SK-N-SH treated with all-trans-retinoic acid at 6 μM for 48 hours (cell line): ENCODE results near the gene PDIA4.
"Not testable (repeated sequence)": the region's sequence is repeated elsewhere in the genome, so short reads cannot be mapped to it uniquely, and the experiment has no call there.

Source experiments
- ATAC-seq: fragments of 200-7000 bp; cut with Tn5 transposase; 3 replicates; pipeline ENCODE4 v1.9.1; 2020; ENCODE audit warnings: mild to moderate bottlenecking, moderate library complexity
- ARNTL ChIP-seq: fragments of 450-650 bp; formaldehyde crosslinking; IDR thresholded peaks from 2 replicates; pipeline ENCODE4 v1.5.0; 2020; ENCODE audit warnings: low read depth, mild to moderate bottlenecking, moderate library complexity, borderline replicate concordance
- CREB5 ChIP-seq: fragments of 250-450 bp; sonication (Bioruptor Pico); IDR thresholded peaks from 2 replicates; pipeline ENCODE4 v1.5.1; 2020; ENCODE audit warnings: low read depth, mild to moderate bottlenecking, moderate library complexity
- CSDC2 ChIP-seq: fragments of 250-450 bp; sonication (Bioruptor Pico); IDR thresholded peaks from 2 replicates; pipeline ENCODE4 v1.5.0; 2020; ENCODE audit warnings: mild to moderate bottlenecking, moderate library complexity
- ESRRG ChIP-seq: fragments of 250-450 bp; sonication (Bioruptor Pico); IDR thresholded peaks from 2 replicates; pipeline ENCODE4 v1.6.1; 2021; ENCODE audit warnings: mild to moderate bottlenecking
- GLIS3 ChIP-seq: fragments of 250-450 bp; sonication (Bioruptor Pico); IDR thresholded peaks from 2 replicates; pipeline ENCODE4 v1.5.0; 2020; ENCODE audit warnings: mild to moderate bottlenecking, moderate library complexity
- ISL1 ChIP-seq: fragments of 250-450 bp; sonication (Bioruptor Pico); IDR thresholded peaks from 2 replicates; pipeline ENCODE4 v2.1.2; 2022; ENCODE audit warnings: mild to moderate bottlenecking, moderate library complexity
- PATZ1 ChIP-seq: fragments of 250-450 bp; sonication (Bioruptor Pico); IDR thresholded peaks from 2 replicates; pipeline ENCODE4 v1.8.0; 2020; ENCODE audit warnings: mild to moderate bottlenecking, moderate library complexity, borderline replicate concordance
- POU6F1 ChIP-seq: fragments of 250-450 bp; sonication (Bioruptor Pico); IDR thresholded peaks from 2 replicates; pipeline ENCODE4 v1.8.0; 2021; ENCODE audit warnings: low read depth, mild to moderate bottlenecking, moderate library complexity, borderline replicate concordance
- PPARA ChIP-seq: fragments of 250-450 bp; sonication (Bioruptor Pico); IDR thresholded peaks from 2 replicates; pipeline ENCODE4 v1.5.0; 2020; ENCODE audit warnings: mild to moderate bottlenecking, borderline replicate concordance
- RARB ChIP-seq: fragments of 250-450 bp; sonication (Bioruptor Pico); IDR thresholded peaks from 2 replicates; pipeline ENCODE4 v1.8.0; 2021; ENCODE audit warnings: mild to moderate bottlenecking, moderate library complexity
- TCF4 ChIP-seq: fragments of 250-450 bp; sonication (Bioruptor Pico); IDR thresholded peaks from 2 replicates; pipeline ENCODE4 v1.8.0; 2021; ENCODE audit warnings: mild to moderate bottlenecking, moderate library complexity, borderline replicate concordance
- TOX ChIP-seq: fragments of 250-450 bp; sonication (Bioruptor Pico); IDR thresholded peaks from 2 replicates; pipeline ENCODE4 v1.8.0; 2021; ENCODE audit warnings: mild to moderate bottlenecking, moderate library complexity, borderline replicate concordance
- ZC3H10 ChIP-seq: fragments of 250-450 bp; sonication (Bioruptor Pico); IDR thresholded peaks from 2 replicates; pipeline ENCODE4 v1.5.1; 2021; ENCODE audit warnings: mild to moderate bottlenecking, moderate library complexity
- ZFP3 ChIP-seq: fragments of 250-450 bp; sonication (Bioruptor Pico); IDR thresholded peaks from 2 replicates; pipeline ENCODE4 v1.5.0; 2020; ENCODE audit warnings: mild to moderate bottlenecking, moderate library complexity
- ZNF565 ChIP-seq: fragments of 450-650 bp; formaldehyde crosslinking; conservative IDR thresholded peaks from 2 replicates; pipeline ENCODE4 v1.5.0; 2020; ENCODE audit warnings: low read depth, mild to moderate bottlenecking, moderate library complexity
- ZNF70 ChIP-seq: fragments of 450-650 bp; formaldehyde crosslinking; IDR thresholded peaks from 2 replicates; pipeline ENCODE4 v1.5.0; 2020; ENCODE audit warnings: mild to moderate bottlenecking, moderate library complexity
- ZNF8 ChIP-seq: fragments of 450-650 bp; formaldehyde crosslinking; IDR thresholded peaks from 2 replicates; pipeline ENCODE4 v1.5.0; 2020; ENCODE audit warnings: mild to moderate bottlenecking, moderate library complexity
- TF ChIP-seq, protein P1 (sequence below): fragments of 250-450 bp; sonication (Bioruptor Pico); IDR thresholded peaks from 2 replicates; pipeline ENCODE4 v1.5.1; 2021; ENCODE audit warnings: mild to moderate bottlenecking, moderate library complexity

PDIA4 gene

GRCh38 chr7:149013876-149014275 is 14.4 kb downstream of the PDIA4 start:
- no peak for ATAC-seq
- no peak for TF ChIP-seq CSDC2 (CRISPR knock-in tag)
- no peak for TF ChIP-seq GLIS3

- not testable (repeated sequence) for ATAC-seq
Observed at GRCh38 chr7:149012730-149013129, 15.6 kb downstream of the PDIA4 start.

- TF ChIP-seq ISL1 (no peak), PPARA (CRISPR knock-in tag) (no peak)
- no peak for ATAC-seq
Observed at GRCh38 chr7:149011491-149011890, 16.8 kb downstream of the PDIA4 start.

DNA sequence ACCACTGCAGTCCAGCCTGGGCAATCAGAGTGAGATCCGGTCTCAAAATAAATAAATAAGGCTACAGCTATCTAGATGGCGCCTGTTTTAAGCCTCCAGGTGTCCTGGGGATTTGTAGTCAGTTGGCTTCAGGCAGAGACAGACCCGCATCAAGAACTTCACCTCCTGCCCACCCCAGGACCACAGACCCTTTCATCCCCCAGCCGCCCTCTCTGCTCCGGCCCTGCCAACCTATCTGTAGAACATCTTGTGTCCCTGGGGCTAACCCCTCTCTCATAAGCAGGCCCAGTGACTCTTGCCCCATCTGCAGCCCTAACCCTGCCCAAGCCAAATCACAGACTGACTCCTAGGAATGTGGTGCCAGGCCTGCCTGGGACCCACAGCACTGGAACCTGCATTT is 17.9 kb downstream of the PDIA4 start:
- no peak for ATAC-seq
- TF ChIP-seq CREB5 (no peak), CSDC2 (CRISPR knock-in tag) (no peak), PATZ1 (no peak)

DNA sequence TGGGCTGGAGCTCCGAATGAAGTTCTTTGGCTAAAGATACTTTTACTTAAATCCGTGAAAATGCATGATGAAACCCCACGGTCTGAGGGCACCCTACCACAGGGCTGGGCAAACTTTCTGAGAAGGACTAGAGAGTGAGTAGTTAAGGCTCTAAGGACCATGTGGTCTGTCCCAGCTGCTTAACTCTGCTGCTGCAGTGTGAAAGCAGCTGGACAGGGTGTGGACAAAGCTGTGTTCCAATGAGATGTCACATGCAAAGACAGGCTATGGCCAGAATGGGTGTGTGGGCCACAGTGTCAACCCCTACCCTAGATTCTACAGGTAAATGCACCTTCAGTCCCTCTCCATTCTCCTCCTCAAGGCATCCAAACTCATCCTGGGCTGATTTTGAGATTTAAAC is 18.8 kb downstream of the PDIA4 start:
- TF ChIP-seq PATZ1 (no peak), ZNF70 (CRISPR knock-in tag) (no peak), TOX (CRISPR knock-in tag) (no peak), TCF4 (no peak)
- no peak for ATAC-seq

GRCh38 chr7:149007611-149008010 is 20.7 kb downstream of the PDIA4 start:
- TF ChIP-seq TOX (CRISPR knock-in tag) (no peak), ZNF70 (CRISPR knock-in tag) (no peak), POU6F1 (CRISPR knock-in tag) (no peak), ARNTL (no peak), PPARA (CRISPR knock-in tag) (no peak), ZNF565 (CRISPR knock-in tag) (no peak), ZC3H10 (CRISPR knock-in tag) (no peak), CSDC2 (CRISPR knock-in tag) (no peak), ZFP3 (CRISPR knock-in tag) (no peak), ESRRG (CRISPR knock-in tag) (no peak)
- TF ChIP-seq, protein P1, sequence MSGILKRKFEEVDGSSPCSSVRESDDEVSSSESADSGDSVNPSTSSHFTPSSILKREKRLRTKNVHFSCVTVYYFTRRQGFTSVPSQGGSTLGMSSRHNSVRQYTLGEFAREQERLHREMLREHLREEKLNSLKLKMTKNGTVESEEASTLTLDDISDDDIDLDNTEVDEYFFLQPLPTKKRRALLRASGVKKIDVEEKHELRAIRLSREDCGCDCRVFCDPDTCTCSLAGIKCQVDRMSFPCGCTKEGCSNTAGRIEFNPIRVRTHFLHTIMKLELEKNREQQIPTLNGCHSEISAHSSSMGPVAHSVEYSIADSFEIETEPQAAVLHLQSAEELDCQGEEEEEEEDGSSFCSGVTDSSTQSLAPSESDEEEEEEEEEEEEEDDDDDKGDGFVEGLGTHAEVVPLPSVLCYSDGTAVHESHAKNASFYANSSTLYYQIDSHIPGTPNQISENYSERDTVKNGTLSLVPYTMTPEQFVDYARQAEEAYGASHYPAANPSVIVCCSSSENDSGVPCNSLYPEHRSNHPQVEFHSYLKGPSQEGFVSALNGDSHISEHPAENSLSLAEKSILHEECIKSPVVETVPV (CRISPR knock-in tag): no peak
- peak; percentile 28; the same call in 2 of the 3 replicates for ATAC-seq

- no peak for ATAC-seq
- TF ChIP-seq ZNF8 (CRISPR knock-in tag) (no peak), CREB5 (no peak), RARB (no peak), PATZ1 (no peak)
Observed at GRCh38 chr7:149007146-149007545, 21.2 kb downstream of the PDIA4 start.
